Transverse colon (tissue), 4 donors: Measurements from ENCODE around the gene MYH10.

Experiments used
- CTCF ChIP-seq, 5 experiments: fragments of 200-600 bp in 3 of 5; fragments of 450-650 bp in 2 of 5; sonication (generic) in 3 of 5; IDR thresholded peaks; 1 replicate in 2 of 5; 2 replicates in 3 of 5; pipeline ENCODE4 v1.5.1; 2016 to 2017; ENCODE audit warnings: antibody characterized with exemption in 5 of 5, inconsistent platforms in 3 of 5, mild to moderate bottlenecking in 2 of 5, moderate library complexity in 1 of 5
- POLR2A ChIP-seq: fragments of 450-650 bp; IDR thresholded peaks from one replicate; pipeline ENCODE4 v1.6.1; 2016; ENCODE audit warnings: antibody characterized with exemption, mild to moderate bottlenecking, moderate library complexity
- POLR2AphosphoS5 ChIP-seq, 3 donors: sonication (generic); formaldehyde crosslinking; IDR thresholded peaks; one replicate each; pipeline ENCODE4 v1.6.1; 2016; ENCODE audit warnings: antibody characterized with exemption in 3 of 3

- no peak for TF ChIP-seq POLR2AphosphoS5 (IDR thresholded peaks at IDR 0.05)
- TF ChIP-seq CTCF (IDR thresholded peaks at IDR 0.05), result no peak
- no peak for TF ChIP-seq POLR2A
These were observed 178.5 kb downstream of the MYH10 start for GRCh38 chr17:8451933-8452614.
